PFSK-1 (cell line): Measurements from ENCODE around the gene MMP28.

Experiments used
- POLR2AphosphoS5 ChIP-seq: IDR thresholded peaks from 2 replicates; pipeline ENCODE4 v1.6.1; 2012; ENCODE audit warnings: low read depth, mild to moderate bottlenecking, control low read depth, low read length, moderate library complexity
- TF ChIP-seq, protein P1 (sequence below), 2 experiments: IDR thresholded peaks; 2 replicates each; pipeline versions ENCODE4 v1.6.1 to v1.8.0; 2011 to 2012; ENCODE audit warnings: low read depth in 2 of 2, low read length in 2 of 2, control low read depth in 1 of 2, inconsistent platforms in 1 of 2, mild to moderate bottlenecking in 1 of 2, moderate library complexity in 1 of 2; ENCODE audit not compliant: insufficient read depth in 1 of 2

DNA sequence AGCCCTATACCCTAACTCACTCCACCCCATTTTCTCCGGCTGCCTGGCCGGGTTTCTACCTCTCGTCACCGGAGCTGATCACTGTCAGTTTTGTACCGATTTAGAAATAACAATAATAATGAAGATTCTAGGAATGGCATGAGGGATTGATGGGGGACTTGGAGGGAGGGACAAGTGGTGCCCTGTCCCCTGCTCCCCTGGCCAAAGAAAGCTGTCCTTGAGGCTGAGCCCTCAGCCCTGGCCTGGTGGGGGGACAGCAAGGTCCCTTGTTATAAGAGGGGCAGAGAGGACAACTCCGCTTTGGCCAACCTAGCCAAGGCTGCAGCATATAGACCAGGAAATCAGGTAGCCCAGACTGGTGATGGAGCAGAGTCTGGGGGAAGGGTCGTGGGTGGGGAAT is 52.9 kb downstream of the MMP28 start:
- TF ChIP-seq, protein P1, sequence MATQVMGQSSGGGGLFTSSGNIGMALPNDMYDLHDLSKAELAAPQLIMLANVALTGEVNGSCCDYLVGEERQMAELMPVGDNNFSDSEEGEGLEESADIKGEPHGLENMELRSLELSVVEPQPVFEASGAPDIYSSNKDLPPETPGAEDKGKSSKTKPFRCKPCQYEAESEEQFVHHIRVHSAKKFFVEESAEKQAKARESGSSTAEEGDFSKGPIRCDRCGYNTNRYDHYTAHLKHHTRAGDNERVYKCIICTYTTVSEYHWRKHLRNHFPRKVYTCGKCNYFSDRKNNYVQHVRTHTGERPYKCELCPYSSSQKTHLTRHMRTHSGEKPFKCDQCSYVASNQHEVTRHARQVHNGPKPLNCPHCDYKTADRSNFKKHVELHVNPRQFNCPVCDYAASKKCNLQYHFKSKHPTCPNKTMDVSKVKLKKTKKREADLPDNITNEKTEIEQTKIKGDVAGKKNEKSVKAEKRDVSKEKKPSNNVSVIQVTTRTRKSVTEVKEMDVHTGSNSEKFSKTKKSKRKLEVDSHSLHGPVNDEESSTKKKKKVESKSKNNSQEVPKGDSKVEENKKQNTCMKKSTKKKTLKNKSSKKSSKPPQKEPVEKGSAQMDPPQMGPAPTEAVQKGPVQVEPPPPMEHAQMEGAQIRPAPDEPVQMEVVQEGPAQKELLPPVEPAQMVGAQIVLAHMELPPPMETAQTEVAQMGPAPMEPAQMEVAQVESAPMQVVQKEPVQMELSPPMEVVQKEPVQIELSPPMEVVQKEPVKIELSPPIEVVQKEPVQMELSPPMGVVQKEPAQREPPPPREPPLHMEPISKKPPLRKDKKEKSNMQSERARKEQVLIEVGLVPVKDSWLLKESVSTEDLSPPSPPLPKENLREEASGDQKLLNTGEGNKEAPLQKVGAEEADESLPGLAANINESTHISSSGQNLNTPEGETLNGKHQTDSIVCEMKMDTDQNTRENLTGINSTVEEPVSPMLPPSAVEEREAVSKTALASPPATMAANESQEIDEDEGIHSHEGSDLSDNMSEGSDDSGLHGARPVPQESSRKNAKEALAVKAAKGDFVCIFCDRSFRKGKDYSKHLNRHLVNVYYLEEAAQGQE (IDR thresholded peaks at IDR 0.05; ENCODE audit: insufficient read depth in 1 of 2, low read depth in 2 of 2, low read length in 2 of 2): no peak
- no peak for TF ChIP-seq POLR2AphosphoS5
